ENCODE measurements around the gene TMEM255A. TPM values are rescaled to one million over a fixed set of nuclear protein-coding genes. Genes with fewer than 3 reads are reported as not detected.

TMEM255A gene
- total RNA-seq, 2 donors from 2014 or later = 0.22 to 0.35 TPM

DNA sequence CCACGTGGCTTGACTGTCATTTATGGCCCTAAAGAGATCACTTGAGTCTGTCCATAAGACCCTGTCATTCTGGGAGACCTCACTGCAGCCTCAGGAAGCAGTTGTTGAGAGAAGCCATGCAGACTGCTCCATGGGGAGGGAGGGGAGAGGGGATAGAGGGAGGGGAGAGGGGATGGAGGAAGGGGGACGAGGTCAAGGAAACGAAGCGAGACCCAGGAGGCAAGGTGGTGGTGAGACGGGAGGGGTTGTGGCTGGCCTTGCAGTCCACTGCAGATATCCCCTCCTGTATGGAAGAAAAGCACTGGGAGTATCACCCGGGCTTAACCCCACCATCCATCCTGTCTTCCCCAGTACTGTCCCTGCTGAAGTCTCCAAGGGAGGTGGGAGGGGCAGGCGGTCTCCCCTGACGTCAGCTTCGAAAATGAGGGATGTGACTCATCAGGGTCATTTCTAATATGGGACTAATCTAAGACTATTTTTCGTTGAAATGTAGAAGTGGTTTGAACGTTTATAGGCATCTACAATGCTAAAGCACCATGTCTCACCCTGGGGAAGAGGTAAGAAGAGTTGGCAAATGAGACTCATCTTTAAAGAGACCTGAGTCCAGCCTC is 5.6 kb downstream of the TMEM255A start:
- peaks cover 28% of the 10 kb centered on the region for H3K4me1 Mint-ChIP-seq
- Histone ChIP-seq H3K9me3 (ENCODE audit: control insufficient read depth, low read length) (no peaks in the 10 kb centered on the region), H3K4me3 (ENCODE audit: low read length) (no peak overlapping the region), H3K27ac (ENCODE audit: low read depth, low read length) (no peak overlapping the region), H3K4me1 (ENCODE audit: control insufficient read depth, insufficient read depth, low read length) (no peaks in the 10 kb centered on the region), H3K27me3 (ENCODE audit: control insufficient read depth, insufficient read depth, low read length, poor library complexity, severe bottlenecking) (peaks cover 20% of the 10 kb centered on the region), H3K36me3 (ENCODE audit: control insufficient read depth, insufficient read depth, low read length) (no peaks in the 10 kb centered on the region), H3K9ac (ENCODE audit: extremely low read depth, low read length, poor library complexity, severe bottlenecking) (no peak overlapping the region)
- H3K27me3 Mint-ChIP-seq (ENCODE audit: insufficient read depth) = peaks cover 29% of the 10 kb centered on the region
- WGBS, 2 experiments (ENCODE audit: insufficient coverage in 1 of 2, insufficient read length in 1 of 2) = 43% methylated on average over 10 of the region's 11 CpGs; no CpG with 5 or more reads in 1 of the 2 experiments
- TF ChIP-seq CTCF (conservative IDR thresholded peaks at IDR 0.05) = no peak
- H3K27ac Mint-ChIP-seq = no peak overlapping the region
- peak; percentile 53 for DNase-seq
- no peak overlapping the region for H3K4me3 Mint-ChIP-seq
- peaks cover 54% of the 10 kb centered on the region for H3K9me3 Mint-ChIP-seq
- no peaks in the 10 kb centered on the region for H3K36me3 Mint-ChIP-seq (ENCODE audit: low read depth)

GRCh38 chrX:120304256-120304655 is 7.0 kb downstream of the TMEM255A start:
- no peaks in the 10 kb centered on the region for H3K9me3 ChIP-seq (ENCODE audit: control insufficient read depth, low read length)
- WGBS, 2 experiments (ENCODE audit: insufficient coverage in 1 of 2, insufficient read length in 1 of 2) = 88 to 95% methylated on average over 3 to 6 of the region's 8 CpGs
- H3K27me3 ChIP-seq (ENCODE audit: control insufficient read depth, insufficient read depth, low read length, poor library complexity, severe bottlenecking) = peaks cover 13% of the 10 kb centered on the region
- Mint-ChIP-seq H3K27me3 (ENCODE audit: insufficient read depth) (peaks cover 17% of the 10 kb centered on the region), H3K4me1 (peaks cover 28% of the 10 kb centered on the region), H3K27ac (no peak overlapping the region), H3K9me3 (peaks cover 44% of the 10 kb centered on the region), H3K36me3 (ENCODE audit: low read depth) (no peaks in the 10 kb centered on the region), H3K4me3 (no peak overlapping the region)
- TF ChIP-seq CTCF (conservative IDR thresholded peaks at IDR 0.05) = no peak
- H3K27ac ChIP-seq (ENCODE audit: low read depth, low read length) = no peak overlapping the region
- no peaks in the 10 kb centered on the region for H3K36me3 ChIP-seq (ENCODE audit: control insufficient read depth, insufficient read depth, low read length)
- no peak overlapping the region for H3K4me3 ChIP-seq (ENCODE audit: low read length)
- no peak for DNase-seq
- no peaks in the 10 kb centered on the region for H3K4me1 ChIP-seq (ENCODE audit: control insufficient read depth, insufficient read depth, low read length)
- H3K9ac ChIP-seq (ENCODE audit: extremely low read depth, low read length, poor library complexity, severe bottlenecking) = no peak overlapping the region

DNA sequence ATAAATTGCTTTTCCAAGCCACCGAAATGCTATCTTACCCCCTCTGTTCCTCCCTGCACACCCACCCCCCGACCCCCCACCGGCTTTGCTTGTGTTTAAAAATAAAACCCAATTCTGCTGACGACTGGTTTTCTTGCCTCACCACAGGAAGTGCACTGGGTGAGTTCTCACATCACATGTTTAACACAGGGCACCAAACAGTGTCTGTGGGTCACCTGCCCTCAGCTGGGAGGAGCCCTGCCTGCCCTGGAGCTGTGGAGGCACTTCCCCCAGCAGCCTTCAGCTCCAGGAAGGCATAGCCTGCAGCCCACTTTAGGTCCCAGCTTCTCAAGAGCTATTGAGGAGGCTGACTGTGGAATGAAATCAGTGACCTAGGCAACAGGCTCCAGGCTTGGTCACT is 8.8 kb downstream of the TMEM255A start:
- Histone ChIP-seq H3K36me3 (ENCODE audit: control insufficient read depth, insufficient read depth, low read length) (no peaks in the 10 kb centered on the region), H3K9ac (ENCODE audit: extremely low read depth, low read length, poor library complexity, severe bottlenecking) (no peak overlapping the region), H3K27me3 (ENCODE audit: control insufficient read depth, insufficient read depth, low read length, poor library complexity, severe bottlenecking) (no peaks in the 10 kb centered on the region), H3K9me3 (ENCODE audit: control insufficient read depth, low read length) (no peaks in the 10 kb centered on the region), H3K4me3 (ENCODE audit: low read length) (no peak overlapping the region), H3K27ac (ENCODE audit: low read depth, low read length) (no peak overlapping the region), H3K4me1 (ENCODE audit: control insufficient read depth, insufficient read depth, low read length) (no peaks in the 10 kb centered on the region)
- WGBS, 2 experiments (ENCODE audit: insufficient coverage in 1 of 2, insufficient read length in 1 of 2) = 22% methylated on average over 4 of the region's 4 CpGs; no CpG with 5 or more reads in 1 of the 2 experiments
- no peaks in the 10 kb centered on the region for H3K27me3 Mint-ChIP-seq (ENCODE audit: insufficient read depth)
- TF ChIP-seq CTCF (conservative IDR thresholded peaks at IDR 0.05) = no peak
- H3K36me3 Mint-ChIP-seq (ENCODE audit: low read depth) = no peaks in the 10 kb centered on the region
- H3K27ac Mint-ChIP-seq = no peak overlapping the region
- H3K4me3 Mint-ChIP-seq = no peak overlapping the region
- peaks cover 19% of the 10 kb centered on the region for H3K4me1 Mint-ChIP-seq
- DNase-seq = peak; percentile 64
- peaks cover 29% of the 10 kb centered on the region for H3K9me3 Mint-ChIP-seq

Data from endodermal cell (in vitro differentiated cells).